GM18951 (cell line): ENCODE data around the gene ZFHX3.

Experiments
- POLR2A ChIP-seq: IDR thresholded peaks from 4 replicates; pipeline ENCODE4 v1.6.1; 2011; ENCODE audit warnings: mild to moderate bottlenecking; ENCODE audit not compliant: insufficient read length, insufficient read depth; ENCODE audit errors: extremely low read depth
- in situ Hi-C: fragments of 300-500 bp; cut with MboI; formaldehyde crosslinking; loops from one replicate; pipeline ENCODE4 v1.12.0; 2022; ENCODE audit warnings: low sequenced_read_pairs, mixed read lengths, inconsistent platforms; ENCODE audit not compliant: unreplicated experiment

The ZFHX3 gene

DNA sequence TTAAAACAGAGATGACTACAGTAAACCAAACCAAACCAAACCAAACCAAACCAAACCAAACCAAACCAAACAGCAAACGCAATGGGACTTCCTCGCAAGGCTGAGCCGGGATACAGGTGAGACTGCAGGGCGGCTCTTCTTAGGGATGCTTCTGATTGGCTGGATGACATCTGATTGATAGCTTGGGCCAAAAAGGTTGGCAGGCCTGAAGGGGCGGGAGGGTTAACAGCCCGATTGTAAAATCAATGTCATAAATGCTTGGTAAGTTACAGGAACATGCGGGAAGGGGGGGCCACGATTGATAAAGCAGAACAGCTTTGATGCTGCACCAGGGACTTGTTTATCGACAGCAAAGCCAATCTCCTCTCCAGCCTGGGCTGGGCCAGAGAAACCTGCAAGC is 86.1 kb downstream of the ZFHX3 start:
- in situ Hi-C loops: no loop called here
- no peak for TF ChIP-seq POLR2A

- in situ Hi-C loops: no loop called here
- TF ChIP-seq POLR2A: no peak
These were observed 86.7 kb downstream of the ZFHX3 start for GRCh38 chr16:72961115-72961832.

- no peak for TF ChIP-seq POLR2A
- in situ Hi-C loops: no loop called here
These were observed 87.8 kb downstream of the ZFHX3 start for GRCh38 chr16:72960101-72960500.

DNA sequence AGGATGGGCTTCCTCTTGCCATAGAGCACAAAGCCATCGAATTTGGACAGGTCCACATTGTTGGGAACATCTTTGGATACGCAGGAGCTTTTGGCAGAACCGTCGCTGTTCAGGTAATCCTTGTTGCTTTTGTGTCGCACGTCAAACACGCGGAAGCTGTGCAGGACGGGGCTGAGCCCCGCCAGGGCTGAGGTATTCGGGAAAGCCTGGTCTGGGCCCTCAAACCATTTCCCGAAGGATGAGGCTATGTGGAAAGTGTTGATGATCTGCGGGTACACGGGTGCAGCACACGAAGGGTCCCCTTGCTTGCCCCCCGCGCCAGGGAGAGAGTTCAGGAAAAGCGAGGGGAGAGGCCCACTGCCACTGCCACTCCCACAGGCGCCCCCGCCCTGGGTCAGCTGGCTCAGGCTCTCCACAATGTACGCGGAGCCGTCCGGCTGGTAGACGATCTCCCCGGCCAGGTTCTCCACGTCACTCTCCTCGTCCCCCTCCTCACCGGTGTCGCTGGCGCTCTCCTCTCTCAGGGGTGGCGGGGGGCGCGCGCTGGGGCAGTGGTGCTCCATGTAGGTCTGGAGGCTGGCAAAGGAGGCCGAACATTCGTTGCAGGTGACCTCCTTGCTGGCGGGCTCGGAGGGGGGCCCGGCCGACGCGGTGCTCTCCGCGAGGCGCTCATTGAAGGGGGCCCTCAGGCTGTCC is 88.5 kb downstream of the ZFHX3 start:
- TF ChIP-seq POLR2A: no peak
- in situ Hi-C loops: no loop called here

DNA sequence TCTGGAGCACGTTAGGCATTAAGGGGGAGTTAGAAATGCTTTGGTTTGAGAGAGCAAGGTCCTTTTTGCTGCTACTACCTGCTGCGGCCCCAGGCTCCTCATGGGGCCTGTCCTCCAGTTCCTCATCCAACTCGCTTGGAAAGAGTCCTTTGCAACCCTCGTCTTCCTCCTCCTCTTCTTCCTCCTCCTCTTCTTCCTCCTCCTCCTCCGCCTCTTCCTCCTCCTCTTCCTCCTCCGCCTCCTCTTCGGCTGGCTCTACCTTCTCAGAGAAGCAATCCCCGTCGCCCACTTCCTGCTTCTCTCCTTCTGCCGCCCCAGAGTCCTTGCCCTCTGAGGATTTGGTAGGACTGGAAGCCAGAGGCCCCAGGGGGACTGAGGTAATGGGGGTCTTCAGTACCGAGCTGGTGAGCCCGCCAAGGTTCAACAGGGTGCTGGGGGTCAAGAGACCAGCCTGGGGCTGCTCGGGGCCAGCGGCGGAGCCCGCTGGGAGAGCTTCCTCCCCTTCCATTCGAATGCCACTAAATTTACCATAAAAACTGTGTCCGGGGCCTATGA is 89.3 kb downstream of the ZFHX3 start:
- no peak for TF ChIP-seq POLR2A
- in situ Hi-C loops: no loop called here

- in situ Hi-C loops: no loop called here
- TF ChIP-seq POLR2A: no peak
These were observed 90.3 kb downstream of the ZFHX3 start for GRCh38 chr16:72957303-72958277.

DNA sequence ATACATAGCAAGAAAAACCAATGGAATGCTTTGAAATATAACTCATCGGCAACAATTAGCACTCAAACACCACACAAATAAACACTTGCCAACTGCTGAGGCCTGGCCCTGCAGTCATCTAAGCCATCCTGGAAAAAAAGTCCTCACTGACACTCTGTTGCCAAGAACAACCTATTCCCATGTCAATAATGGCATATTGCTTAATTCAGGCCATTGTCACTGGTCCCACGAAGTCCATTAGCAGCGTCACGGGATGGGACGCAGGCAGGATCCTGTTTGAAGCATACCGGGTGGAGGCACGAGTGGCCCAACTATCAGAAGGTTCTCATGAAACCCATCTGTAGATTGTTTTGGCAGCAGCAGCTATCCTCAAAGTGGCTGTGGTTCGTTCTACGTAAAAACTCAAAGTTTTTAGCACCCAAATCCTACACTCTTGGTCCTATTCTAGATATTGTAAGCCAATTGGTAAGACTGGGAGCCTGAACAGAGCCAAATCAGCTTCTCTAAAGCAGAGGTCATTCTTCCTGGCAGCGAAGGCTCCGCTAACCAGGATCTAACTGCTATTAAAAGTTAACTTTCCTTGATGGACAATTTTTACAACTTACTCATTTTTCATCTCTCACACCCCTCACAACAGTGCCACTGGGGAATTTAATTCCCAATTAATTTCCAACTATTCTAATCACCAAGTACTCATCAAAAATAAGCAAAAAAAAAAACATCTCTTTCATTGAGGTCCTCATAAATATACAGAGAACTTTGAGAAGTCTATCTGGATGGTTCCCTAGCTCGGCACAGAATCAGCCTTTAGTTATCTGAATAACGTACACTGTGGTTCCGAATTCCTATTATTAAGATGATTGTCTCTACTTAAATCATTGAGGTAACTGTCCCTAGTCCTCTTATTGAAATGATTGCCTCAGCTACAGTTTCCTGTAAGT is 91.5 kb downstream of the ZFHX3 start:
- no peak for TF ChIP-seq POLR2A
- in situ Hi-C loops: no loop called here

GRCh38 chr16:72952811-72953271 is 95.1 kb downstream of the ZFHX3 start:
- no peak for TF ChIP-seq POLR2A
- in situ Hi-C loops: no loop called here

- in situ Hi-C loops: no loop called here
- TF ChIP-seq POLR2A: no peak
These were observed 95.5 kb downstream of the ZFHX3 start for GRCh38 chr16:72952404-72952803.

- TF ChIP-seq POLR2A: no peak
- in situ Hi-C loops: no loop called here
These were observed 96.0 kb downstream of the ZFHX3 start for GRCh38 chr16:72951916-72952315.

- in situ Hi-C loops: no loop called here
- TF ChIP-seq POLR2A: no peak
These were observed 97.3 kb downstream of the ZFHX3 start for GRCh38 chr16:72950669-72951068.
